HG03060 (cell line): ENCODE results near the gene GOLGA6C.
"Not testable (repeated sequence)": the region's sequence is repeated elsewhere in the genome, so short reads cannot be mapped to it uniquely, and the experiment has no call there.

Source experiments
- ATAC-seq: cut with Tn5 transposase; IDR thresholded peaks from one replicate; pipeline ENCODE4 v1.9.1; 2021; ENCODE audit warnings: low read depth, moderate number of reproducible peaks; ENCODE audit not compliant: unreplicated experiment

GOLGA6C gene, protein sequence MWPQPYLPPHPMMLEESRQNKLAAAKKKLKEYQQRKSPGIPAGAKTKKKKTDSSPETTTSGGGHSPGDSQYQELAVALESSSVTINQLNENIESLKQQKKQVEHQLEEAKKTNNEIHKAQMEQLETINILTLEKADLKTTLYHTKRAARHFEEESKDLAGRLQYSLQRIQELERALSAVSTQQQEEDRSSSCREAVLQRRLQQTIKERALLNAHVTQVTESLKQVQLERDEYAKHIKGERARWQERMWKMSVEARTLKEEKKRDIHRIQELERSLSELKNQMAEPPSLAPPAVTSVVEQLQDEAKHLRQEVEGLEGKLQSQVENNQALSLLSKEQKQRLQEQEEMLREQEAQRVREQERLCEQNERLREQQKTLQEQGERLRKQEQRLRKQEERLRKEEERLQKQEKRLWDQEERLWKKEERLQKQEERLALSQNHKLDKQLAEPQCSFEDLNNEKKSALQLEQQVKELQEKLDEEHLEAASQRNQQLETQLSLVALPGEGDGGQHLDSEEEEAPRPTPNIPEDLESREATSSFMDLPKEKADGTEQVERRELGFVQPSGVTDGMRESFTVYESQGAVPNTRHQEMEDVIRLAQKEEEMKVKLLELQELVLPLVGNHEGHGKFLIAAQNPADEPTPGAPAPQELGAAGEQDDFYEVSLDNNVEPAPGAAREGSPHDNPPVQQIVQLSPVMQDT

DNA sequence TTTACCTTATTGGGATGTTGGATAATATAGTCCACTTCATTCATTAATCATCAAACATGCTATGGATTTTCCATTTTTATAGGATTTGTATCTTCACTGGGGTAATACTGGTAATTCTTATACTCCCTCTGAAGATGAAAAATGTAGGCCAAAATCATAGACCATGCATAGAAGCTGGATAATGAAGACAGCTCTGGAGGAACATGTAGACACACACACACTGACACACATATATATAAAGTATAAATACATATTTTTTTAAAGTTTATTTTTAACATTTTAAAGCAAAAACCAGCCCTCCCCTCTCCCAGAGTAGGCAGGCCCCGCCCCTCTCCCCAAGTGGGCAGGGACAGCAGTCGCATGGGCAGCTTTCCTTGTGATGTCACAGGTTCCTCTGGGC is at the start of gene GOLGA6C:
Gene GOLGA6C (plus strand): TSS at position 301 of the 400 bp plus-strand sequence. CDS start 265 bp downstream, outside the sequence.
- not testable (repeated sequence) for ATAC-seq

DNA sequence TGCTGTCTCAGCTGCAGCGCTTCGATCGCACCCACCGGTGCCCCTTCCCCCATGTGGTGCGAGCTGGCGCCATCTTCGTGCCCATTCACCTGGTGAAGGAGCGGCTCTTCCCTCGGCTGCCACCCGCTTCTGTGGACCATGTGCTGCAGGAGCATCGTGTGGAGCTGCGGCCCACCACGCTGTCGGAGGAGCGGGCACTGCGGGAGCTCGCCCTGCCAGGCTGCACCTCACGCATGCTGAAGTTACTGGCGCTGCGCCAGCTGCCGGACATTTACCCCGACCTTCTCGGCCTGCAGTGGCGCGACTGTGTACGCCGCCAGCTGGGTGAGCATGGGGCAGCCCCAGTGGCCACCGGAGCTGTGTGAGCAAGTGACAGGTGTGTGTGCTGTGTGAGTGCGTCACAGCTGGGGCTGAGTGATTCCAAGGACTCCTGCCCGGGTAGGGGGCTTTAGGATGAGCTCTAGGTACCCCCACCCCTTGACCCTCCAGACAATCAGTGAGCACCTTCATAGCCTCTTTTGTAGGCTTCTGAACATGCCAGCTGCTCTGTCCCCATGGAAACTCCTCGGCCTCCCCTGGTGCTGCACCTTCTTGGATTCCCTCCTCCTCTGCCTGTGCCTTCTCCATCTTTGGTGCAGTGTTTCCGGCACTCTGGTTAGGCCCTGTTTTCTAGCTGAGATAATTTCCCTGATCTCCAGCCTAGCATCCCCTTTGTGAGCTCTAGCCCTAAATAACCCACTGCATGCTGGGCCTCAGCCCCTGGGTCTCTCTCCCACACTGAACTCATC is 49.4 kb upstream of the GOLGA6C start:
- ATAC-seq, result no peak

DNA sequence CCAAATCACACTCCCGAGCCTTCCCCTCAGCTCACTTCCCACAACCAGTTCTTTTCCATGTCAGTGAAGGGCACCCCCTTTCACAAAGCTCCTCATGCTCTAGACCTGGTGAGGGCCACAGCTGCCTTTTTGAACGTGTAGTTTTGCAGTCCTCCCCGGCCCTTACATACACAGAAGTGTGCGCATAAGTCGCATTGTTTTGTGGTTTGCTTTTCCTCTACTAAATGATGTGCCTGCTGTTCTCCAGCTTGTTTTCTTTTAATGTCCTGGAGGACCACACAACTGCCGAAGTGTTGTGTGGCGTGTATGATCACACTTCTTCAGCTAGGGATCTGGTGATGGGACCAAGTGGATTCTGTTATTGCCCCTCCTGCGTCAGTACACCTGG is 48.9 kb upstream of the GOLGA6C start:
- ATAC-seq, result no peak

DNA sequence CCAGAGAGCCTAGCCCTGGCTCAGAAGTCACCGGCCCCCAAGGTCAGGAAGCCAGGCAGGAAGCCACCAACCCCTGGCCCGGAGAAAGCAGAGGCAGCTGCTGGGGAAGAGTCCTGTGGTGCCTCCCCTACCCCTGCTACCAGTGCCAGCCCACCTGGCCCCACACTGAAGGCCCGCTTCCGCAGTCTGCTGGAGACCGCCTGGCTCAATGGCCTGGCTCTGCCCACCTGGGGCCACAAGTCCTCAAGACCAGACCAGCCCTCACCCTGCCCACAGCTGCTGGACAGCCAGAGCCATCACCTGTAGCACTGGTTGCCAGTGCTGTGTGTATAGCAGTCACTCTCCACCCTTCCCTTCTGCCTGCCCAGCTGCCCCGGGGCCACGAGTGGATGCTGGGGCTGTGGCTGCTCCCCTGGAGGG is 47.3 kb upstream of the GOLGA6C start:
- ATAC-seq, result no peak

DNA sequence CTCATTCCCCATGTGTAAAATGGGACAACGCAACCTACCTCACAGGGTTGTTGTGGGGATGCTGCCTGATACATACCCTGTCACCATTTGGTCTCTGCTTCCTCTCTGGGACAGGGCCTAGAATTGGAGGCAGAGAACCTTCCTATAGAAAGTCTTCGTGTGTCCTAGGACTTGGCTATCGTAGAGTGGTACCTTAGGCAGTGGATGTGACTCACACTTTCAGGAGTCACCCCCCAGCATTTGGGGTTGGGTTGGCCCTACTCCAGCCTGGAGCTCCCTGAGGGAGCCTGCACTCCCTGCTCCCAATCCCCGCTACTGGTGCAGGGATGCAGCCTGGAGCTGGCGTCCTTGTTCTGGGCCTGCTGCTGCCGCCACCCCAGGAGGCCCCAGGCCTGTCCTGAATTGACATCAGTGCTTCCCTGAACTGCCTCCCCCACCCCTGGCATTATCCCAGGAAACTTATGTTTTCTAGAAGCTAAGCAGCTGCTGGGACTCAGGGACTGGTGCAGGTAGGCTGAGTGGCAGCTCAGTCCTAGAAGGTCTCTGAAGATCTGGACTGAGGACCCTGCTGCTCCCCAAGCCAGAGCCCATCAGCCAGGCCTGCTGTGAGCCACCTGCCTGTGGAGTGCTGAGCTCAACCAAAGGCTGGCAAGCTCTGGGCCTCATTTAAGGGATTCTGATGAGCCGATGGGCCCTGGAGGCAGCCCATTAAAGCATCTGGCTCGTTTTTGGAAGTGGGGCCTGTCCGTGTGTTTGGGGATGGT is 46.5 kb upstream of the GOLGA6C start:
- no peak for ATAC-seq

DNA sequence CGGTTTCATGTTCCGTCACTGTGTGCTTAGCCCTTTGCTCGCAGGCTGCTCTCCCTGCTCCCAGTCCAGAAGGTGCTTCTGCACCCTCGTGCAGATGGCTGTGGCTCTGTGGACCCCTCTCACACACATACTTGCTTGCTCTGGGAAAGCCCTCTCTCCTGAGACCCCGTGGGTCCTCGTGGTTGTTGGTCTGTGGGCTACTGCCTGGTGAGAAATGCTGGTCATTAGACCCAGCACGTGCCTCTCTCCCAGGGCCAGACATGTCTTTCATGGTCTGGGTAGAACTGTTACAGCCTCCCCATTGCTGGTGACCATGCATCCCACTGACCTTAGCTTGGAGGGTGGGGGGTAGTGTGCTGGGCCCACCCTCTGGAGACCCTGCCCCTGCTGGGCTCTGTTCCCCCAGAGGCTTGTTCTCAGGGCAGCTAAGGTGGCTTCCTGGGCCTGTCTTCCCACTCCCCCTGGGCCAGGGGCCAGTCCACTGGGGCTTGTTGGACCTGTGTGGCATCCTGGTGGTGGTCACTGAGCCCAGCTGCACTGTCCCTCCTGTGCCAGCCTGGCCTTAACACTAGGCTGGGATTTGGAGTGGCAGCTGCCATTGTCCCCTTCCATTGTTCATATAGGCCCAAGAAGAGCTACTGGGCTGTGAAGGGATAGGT is 45.8 kb upstream of the GOLGA6C start:
- no peak for ATAC-seq

DNA sequence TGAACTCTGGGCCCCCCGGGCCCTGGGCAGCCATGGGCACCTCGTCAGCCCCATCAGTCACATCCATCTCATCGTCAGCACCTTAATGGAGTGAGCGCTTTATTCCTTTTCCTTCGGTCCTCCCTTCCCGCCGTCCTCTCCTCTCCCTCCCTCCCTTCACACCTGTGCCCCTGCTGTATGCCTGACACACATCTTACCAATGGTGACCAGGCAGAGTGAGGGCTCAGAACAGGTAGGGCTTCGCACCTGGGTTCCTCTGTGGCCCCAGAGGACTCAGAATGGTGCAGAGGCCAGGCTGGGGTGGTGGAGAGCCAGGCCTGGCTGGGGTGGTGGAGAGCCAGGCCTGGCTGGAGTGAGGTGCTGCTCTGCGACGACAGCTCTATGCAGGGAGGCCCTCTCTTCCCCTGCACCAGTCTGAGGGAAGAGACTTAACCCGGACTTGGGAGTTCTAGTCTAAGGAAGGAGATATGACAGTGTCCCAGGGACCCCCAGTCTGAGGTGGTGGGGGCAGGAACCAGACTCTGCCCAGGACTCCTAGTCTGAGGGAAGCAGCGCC is 44.8 kb upstream of the GOLGA6C start:
- no peak for ATAC-seq

DNA sequence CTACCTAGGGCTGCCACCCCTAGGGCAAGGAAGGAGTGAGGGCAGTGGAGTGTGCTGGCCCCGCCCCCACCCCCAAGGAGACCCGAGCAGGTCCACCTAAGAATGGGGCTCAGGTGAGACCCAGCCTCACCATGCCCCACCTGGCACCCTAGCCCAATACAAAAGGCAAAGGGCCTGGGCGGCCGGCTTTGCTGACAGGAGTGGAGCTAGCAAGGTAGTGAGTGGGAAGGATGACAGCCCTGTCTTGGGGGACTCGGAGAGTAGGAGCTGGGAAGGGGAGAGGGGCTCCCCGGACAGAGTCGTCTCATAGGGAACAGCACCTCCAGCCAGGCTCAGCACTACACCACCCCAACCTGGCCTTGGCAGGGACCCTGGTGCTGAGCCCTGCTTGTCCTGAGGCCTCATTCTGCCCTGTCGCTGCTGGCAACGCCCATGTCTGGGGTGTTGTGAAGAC is 44.3 kb upstream of the GOLGA6C start:
- no peak for ATAC-seq

DNA sequence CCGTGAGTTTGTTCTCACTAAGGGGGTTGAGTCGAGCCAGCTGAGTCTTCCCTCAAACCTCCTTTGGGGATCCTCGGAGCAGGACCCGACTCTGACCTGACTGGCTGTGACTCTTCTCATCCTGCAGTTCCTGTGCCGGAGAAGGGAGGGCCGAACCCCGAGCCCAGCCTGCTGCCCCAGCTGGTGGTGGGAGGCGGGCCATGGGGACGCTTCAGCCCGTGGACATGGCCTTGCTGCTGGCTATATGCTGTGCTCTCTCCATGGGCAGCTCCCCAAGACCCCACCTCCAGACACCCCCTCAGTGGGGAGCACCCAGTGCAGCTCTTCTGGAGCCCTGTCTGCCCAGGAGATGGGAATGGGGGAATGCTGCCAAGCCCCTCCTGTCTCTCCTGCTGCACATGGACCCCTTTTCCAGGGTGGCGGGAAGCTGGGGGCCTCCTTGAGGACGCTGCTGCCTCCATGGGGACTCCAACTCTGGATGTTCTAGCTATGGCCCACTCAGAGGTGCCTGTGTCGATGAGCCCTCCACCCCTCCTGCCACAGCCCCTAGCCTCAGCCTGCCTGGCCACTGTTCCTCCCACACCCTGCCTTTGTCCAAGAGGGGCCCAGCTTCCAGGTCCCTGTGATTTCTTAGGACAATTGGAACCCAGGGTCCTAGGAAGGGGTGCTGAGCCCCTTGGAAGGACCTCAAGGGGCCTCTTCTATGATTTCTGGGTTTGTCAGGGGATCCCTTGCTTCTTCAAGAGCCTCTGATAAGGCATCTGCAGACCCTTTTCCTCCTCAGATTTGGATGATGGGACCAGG is 43.6 kb upstream of the GOLGA6C start:
- no peak for ATAC-seq

DNA sequence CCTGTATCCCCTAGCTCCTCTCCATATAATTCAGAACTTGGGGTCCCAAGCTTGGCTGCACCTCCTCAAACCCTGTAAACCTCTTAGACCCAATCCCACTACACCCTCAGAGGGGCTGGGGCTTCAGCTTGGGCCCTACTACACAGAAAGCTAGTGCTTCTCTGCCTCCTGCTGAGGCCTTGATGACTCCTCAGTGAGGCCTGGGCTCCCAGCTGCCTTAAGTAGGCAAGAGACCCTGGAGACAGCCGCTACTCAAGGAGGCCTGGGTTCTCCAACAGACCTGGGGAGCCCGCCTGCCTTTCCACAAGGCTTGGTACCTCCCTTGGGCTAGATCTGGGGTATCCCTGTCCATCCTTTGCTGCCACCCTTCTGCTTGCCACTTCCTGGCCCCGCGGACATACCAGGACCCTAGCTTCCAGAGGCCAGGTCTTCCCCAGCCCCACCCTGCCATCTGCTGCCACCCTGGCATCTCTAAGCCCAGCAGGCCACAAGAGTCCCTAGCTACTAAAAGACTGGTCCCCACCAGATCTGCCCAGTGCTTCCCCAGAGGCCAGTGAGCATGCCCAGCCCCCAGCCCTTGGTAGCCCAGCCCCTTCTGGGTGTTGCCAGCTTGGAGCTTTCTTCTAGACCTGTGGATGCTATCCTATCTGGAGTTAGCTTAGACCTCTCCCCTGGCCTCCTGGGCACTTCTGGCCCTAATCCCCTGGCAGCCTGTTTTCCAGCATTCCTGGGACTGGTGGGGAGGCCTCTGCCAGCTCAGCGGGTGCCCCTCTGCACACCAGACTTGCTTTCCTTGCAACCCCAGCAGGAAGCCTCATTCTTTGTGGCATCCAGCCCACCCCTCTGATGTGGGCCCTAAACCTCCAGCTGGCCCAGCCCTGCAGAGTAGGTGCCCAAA is 42.8 kb upstream of the GOLGA6C start:
- ATAC-seq, result no peak

DNA sequence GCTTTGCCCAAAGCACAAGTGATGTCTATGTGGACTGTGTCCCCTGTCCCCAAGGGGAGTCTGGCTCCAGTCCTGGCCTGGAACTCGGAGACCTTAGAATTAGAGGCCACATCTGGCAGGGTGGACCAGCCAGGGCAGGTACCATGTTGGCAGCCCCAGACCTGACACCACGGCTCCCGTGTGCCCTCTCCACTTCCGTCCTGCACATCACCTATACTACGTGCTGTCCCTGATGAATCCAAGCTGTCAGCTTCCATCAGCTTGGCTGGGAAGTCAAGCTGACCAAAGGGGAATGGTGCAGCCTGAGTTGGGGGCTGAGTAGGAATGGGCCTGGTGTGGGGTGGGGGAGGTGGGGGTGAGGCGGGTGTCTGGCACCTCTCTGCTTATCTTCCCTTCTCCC is 41.1 kb upstream of the GOLGA6C start:
- no peak for ATAC-seq

DNA sequence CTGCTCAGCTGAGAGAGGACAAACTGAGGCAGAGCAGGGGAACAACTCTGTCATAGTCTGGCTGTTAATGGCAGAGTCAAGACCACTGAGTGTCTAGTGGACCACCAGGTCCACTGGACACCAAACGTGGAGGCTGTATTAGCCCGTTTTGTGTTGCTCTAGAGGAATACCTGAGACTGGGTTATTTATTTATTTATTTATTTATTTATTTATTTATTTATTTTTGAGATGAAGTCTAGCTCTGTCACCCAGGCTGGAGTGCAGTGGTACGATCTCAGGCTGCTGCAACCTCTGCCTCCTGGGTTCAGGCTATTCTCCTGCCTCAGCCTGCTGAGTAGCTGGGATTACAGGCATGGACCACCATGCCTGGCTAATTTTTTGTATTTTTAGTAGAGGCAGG is 40.6 kb upstream of the GOLGA6C start:
- not testable (repeated sequence) for ATAC-seq

DNA sequence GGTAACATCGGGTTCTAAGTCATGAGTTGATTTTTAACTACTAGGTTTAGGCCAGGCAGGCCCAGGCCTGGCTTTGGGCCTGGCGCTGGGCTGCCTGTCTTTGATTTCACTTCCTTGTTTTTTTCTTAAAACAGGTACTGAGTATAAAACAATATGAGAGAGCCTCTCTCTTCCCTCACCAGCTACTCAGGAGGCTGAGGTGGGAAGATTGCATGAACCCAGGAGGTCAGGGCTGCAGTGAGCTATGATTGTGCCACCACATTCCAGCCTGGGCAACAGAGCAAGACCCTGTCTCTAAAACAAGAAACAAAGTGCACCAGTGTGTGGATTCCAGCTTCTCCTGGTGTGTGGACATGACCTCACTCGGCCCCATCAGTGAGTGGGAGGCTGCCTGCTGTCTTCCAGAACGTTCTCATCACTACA is 38.6 kb upstream of the GOLGA6C start:
- ATAC-seq, result not testable (repeated sequence)

DNA sequence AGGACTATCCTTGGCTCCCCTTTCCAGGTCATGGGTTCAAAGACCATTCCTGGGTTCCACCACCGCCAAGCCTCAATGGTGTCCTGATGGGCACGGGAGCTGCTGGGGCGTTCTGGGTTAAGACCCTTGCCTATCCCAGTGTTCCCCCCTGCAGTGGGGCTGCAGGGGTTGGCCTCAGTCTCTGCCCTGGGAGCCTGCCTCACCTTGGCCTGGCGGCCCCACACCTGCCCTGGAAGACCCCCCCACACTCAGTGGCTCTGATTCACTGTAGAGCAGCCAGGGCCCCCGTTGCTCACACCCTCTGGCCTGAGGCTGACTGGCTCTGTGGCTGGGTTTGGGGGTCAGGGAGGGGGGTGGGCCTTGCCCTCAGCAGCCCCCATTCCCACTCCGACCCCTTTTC is 34.4 kb upstream of the GOLGA6C start:
- ATAC-seq, result no peak

DNA sequence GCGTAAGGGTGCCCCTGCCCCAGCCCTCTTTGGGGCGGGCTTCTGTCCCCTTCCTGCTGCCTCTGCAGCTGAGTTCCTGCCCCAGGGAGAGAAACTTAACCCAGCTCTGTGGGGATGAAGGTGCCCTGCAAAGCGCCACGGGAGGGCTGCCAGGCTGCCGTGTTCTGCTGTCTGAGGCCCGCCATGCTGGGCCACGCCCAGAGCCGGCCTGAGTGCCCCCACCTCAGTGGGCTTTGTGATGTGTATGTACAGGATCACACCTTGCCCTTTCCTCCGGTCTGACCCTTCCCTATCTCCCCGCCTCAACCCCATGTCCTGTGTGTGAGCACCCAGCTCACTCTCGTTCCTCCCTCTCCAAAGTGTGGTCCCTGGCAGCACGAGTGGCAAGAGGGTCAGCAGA is 33.9 kb upstream of the GOLGA6C start:
- ATAC-seq, result no peak

DNA sequence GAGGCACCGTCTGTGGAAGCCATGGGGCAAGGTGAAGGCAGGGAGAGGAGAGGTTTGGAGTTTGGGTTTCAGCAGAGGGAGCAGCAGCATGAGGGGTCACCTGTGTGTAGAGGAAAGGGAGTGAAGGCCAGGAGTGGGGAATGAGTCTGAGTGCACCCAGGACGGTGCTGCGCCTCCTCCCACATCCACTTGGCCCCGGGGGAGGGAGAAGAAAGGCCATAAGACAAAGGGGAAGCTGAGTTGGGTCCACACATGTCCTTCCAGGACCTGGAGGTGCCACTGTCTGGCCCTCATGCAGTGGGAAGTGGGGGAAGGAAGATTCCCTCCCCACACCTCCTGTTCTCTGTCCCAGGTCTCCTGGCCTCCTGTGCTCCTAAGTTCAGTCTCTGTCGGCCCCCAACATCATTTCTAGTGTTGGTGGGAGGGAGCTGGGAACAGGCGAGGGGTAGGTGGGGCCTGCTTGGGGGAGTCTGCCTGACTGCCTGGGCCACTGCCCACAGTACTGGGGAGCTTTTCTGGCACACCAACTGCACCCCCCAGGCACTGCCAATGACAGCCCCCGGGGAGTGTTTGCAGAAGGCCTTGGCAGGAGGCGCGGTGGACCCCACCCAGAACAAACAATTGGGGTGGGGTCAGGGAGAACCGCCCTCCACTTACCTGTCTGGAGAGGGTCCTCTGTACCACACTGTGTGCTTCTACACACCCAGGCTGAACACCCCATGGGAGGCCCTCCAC is 32.9 kb upstream of the GOLGA6C start:
- not testable (repeated sequence) for ATAC-seq
